ENCODE data around the gene TGM4. TPM values are rescaled to one million over a fixed set of nuclear protein-coding genes. Genes with fewer than 3 reads are reported as not detected.

The TGM4 gene
- total and polyA plus RNA-seq, 3 donors from 2014 or later = 0.68 to 1.4 (median 1.1) TPM

DNA sequence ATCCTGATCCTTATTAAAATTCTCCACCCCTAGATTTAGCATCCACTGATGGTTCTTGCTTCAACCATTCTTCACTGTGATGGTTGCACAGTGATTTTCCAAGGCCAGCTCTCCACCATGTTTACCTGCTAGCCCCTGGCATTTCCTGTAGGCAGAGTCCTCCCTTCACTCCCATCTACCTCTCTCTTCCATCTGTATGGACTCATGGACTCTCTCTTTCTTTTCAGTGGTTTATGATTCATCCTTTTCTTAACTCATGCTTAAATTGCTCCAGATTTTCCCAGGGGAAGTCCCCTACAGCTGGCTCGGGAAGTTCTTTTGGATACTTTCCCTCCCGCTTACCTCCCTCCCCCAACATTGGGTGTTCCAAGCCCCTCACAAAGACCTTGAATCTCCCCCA lies 18.7 kb downstream of the TGM4 start:
- H3K27ac ChIP-seq = no peak overlapping the region
- H3K4me3 ChIP-seq = no peak overlapping the region
- no peaks in the 10 kb centered on the region for H3K9me3 ChIP-seq
- TF ChIP-seq, protein P1, sequence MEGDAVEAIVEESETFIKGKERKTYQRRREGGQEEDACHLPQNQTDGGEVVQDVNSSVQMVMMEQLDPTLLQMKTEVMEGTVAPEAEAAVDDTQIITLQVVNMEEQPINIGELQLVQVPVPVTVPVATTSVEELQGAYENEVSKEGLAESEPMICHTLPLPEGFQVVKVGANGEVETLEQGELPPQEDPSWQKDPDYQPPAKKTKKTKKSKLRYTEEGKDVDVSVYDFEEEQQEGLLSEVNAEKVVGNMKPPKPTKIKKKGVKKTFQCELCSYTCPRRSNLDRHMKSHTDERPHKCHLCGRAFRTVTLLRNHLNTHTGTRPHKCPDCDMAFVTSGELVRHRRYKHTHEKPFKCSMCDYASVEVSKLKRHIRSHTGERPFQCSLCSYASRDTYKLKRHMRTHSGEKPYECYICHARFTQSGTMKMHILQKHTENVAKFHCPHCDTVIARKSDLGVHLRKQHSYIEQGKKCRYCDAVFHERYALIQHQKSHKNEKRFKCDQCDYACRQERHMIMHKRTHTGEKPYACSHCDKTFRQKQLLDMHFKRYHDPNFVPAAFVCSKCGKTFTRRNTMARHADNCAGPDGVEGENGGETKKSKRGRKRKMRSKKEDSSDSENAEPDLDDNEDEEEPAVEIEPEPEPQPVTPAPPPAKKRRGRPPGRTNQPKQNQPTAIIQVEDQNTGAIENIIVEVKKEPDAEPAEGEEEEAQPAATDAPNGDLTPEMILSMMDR (IDR thresholded peaks at IDR 0.05) = no peak
- no peak for TF ChIP-seq POLR2A (IDR thresholded peaks at IDR 0.05)
- no peaks in the 10 kb centered on the region for H3K27me3 ChIP-seq
- intact Hi-C loops (cut with DNase I; ENCODE audit: low total_unique reads) = no loop called here
- no peaks in the 10 kb centered on the region for H3K36me3 ChIP-seq (ENCODE audit: low read depth, missing control alignments)
- WGBS, 2 donors = 27 to 28% methylated on average over 2 of the region's 2 CpGs
- DNase-seq = no peak
- H3K4me1 ChIP-seq = peaks cover 4% of the 10 kb centered on the region

DNA sequence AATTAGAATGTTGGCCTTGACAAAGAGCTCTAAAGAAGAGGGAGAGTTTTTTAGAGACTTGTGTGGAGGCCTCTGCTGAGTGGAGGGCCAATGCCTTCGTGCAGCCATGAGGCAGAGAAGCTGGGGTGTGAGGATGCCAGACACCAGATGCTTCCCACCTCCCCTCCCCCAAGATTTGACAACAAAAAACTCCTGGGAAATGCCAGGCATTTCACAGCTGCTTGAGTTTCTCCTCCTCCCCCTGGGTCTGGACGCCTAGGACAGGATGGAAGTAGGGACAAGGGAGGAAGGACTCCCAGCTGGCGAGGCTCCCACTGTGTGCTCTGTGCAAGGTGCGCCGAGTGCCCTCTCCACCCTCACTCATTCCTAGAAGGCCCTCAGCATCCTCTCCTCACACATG lies 20.1 kb downstream of the TGM4 start:
- intact Hi-C loops (cut with DNase I; ENCODE audit: low total_unique reads) = no loop called here
- Histone ChIP-seq H3K27me3 (no peaks in the 10 kb centered on the region), H3K4me3 (no peak overlapping the region), H3K9me3 (no peaks in the 10 kb centered on the region), H3K4me1 (peaks cover 4% of the 10 kb centered on the region), H3K27ac (no peak overlapping the region), H3K36me3 (ENCODE audit: low read depth, missing control alignments) (no peaks in the 10 kb centered on the region)
- WGBS, 2 donors = 40 to 67% methylated on average over 5 of the region's 5 CpGs
- TF ChIP-seq, protein P1 (IDR thresholded peaks at IDR 0.05) = no peak
- no peak for TF ChIP-seq POLR2A (IDR thresholded peaks at IDR 0.05)
- DNase-seq = peak; percentile 16

DNA sequence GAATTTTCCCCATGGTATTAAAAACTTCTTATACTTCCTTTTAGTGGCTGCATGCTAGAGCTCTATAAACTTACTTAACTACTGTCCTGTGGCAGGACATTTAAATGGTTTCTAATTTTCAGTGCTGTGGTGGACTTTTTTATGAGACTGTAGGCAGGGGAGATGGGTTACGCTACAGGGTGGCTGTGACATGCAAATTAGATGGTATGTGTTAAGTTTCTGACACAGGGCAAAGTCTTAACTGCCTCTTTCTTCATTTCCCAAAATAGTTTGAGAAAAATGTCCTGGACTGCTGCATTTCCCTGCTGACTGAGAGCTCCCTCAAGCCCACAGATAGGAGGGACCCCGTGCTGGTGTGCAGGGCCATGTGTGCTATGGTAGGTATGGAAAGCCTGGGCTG lies 22.0 kb downstream of the TGM4 start:
- Histone ChIP-seq H3K4me3 (no peak overlapping the region), H3K27me3 (no peaks in the 10 kb centered on the region), H3K27ac (no peak overlapping the region), H3K9me3 (no peaks in the 10 kb centered on the region), H3K36me3 (ENCODE audit: low read depth, missing control alignments) (no peaks in the 10 kb centered on the region), H3K4me1 (peaks cover 4% of the 10 kb centered on the region)
- no peak for TF ChIP-seq POLR2A (IDR thresholded peaks at IDR 0.05)
- TF ChIP-seq, protein P1 (IDR thresholded peaks at IDR 0.05) = no peak
- WGBS, 2 donors = 74 to 93% methylated on average over 2 of the region's 2 CpGs
- intact Hi-C loops (cut with DNase I; ENCODE audit: low total_unique reads) = no loop called here
- DNase-seq = no peak

DNA sequence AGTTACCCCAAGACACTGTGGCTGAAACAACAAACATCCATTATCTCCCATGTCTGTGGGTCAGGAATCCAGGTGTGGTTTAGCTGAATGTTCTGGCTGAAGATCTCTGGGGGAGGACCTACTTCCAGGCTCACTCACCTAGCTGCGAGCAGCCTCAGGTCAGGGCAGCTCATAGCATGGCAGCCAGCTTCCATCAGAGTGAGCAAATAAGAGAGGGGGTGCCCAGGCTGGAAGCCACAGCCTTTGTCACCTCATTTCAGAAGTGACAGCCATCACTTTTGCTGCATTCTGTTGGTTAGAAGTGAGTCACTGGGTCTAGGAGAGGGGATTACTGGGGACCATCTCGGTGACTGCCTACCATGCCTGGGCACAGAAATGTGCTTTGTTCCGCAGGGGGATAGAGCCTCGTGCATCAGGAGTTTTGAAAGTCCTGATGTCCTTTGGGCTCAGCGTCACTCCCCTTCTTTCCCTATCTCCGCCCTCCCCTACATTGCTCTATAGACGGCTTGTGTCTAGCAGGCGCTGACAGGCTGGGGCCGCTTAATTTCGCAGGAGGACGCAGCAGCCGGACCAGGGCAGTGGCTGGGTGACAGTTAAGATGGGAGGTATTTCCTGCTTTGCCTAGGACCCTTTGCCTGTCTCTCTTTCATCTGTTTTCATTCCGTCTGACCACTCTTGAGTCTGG lies 25.4 kb downstream of the TGM4 start:
- intact Hi-C loops (cut with DNase I; ENCODE audit: low total_unique reads) = no loop called here
- Histone ChIP-seq H3K9me3 (no peaks in the 10 kb centered on the region), H3K4me1 (no peaks in the 10 kb centered on the region), H3K4me3 (no peak overlapping the region), H3K36me3 (ENCODE audit: low read depth, missing control alignments) (no peaks in the 10 kb centered on the region), H3K27me3 (no peaks in the 10 kb centered on the region), H3K27ac (no peak overlapping the region)
- TF ChIP-seq POLR2A (IDR thresholded peaks at IDR 0.05) = no peak
- TF ChIP-seq, protein P1 (IDR thresholded peaks at IDR 0.05) = no peak
- WGBS, 2 donors = 78 to 83% methylated on average over 13 of the region's 13 CpGs
- DNase-seq = no peak

DNA sequence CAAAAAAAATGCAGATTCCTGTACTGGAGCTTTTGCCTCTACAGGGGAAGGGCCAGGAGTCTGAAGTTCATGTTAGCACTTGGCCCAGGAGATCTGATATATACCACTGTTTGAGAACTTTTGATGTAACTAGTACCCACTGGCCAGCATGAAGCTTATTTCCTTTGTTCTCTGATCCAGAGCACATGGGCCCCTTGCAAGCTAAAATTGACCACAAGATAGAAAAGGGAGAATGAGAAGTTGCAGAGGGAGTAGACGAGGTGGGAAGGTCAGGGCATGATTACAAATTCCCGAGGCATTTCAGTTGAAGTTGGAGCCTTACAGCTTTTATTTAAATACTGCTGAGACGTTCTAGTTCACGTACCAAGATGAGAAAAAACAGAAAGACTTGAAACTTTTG lies 28.2 kb downstream of the TGM4 start:
- no peak for DNase-seq

More for the DNA sequence above, 28.2 kb downstream of the TGM4 start:
- H3K27ac ChIP-seq = no peak overlapping the region
- TF ChIP-seq, protein P1 (IDR thresholded peaks at IDR 0.05) = no peak
- no peak for TF ChIP-seq POLR2A (IDR thresholded peaks at IDR 0.05)
- no peaks in the 10 kb centered on the region for H3K4me1 ChIP-seq
- H3K36me3 ChIP-seq (ENCODE audit: low read depth, missing control alignments) = no peaks in the 10 kb centered on the region
- H3K4me3 ChIP-seq = no peak overlapping the region
- no peaks in the 10 kb centered on the region for H3K9me3 ChIP-seq
- WGBS, 2 donors = 55 to 61% methylated on average over 4 of the region's 4 CpGs
- intact Hi-C loops (cut with DNase I; ENCODE audit: low total_unique reads) = no loop called here
- H3K27me3 ChIP-seq = no peaks in the 10 kb centered on the region

All from testis (tissue), 3 donors.